Neural progenitor cell (in vitro differentiated cells): Measurements from ENCODE around the gene UNC5B.

Source experiments
- CTCF ChIP-seq: fragments of 200-600 bp; sonication (generic); IDR thresholded peaks from 2 replicates; pipeline ENCODE4 v1.5.1; 2017; ENCODE audit warnings: antibody characterized with exemption, mild to moderate bottlenecking
- EZH2 ChIP-seq: fragments of 200-600 bp; sonication (generic); IDR thresholded peaks from 2 replicates; pipeline ENCODE4 v1.6.1; 2017; ENCODE audit warnings: antibody characterized with exemption, mild to moderate bottlenecking, moderate library complexity
- EZH2phosphoT487 ChIP-seq: fragments of 200-600 bp; sonication (generic); IDR thresholded peaks from 2 replicates; pipeline ENCODE4 v1.6.1; 2017; ENCODE audit warnings: antibody characterized with exemption

DNA sequence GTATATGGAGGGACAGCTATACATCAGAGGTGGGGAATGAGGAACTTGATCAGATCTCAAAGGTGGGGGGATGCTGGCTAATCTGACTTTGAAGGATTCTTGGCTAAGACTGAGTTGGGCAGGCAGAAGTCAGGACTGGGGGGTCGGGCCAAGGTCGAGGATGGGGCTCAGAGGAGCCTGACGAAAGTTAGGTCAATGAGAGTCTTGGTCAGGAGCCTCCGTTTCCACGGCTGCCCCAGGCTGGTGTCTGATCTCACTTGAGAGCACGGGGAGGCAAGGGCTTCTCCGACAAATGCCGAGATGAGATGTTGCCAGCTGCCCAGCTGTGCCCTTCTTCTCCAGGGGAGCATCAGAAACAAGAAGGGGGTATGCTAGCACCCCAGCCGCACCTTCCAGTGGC is 112.4 kb downstream of the UNC5B start:
- no peak for TF ChIP-seq CTCF
- TF ChIP-seq EZH2phosphoT487 = no peak
- no peak for TF ChIP-seq EZH2
